HCT116 (cell line): ENCODE results near the gene ENOSF1. TPM values are rescaled to one million over a fixed set of nuclear protein-coding genes. Genes with fewer than 3 reads are reported as not detected.

Source experiments
- ATAC-seq: fragments of 200-7000 bp; cut with Tn5 transposase; 2 replicates; pipeline ENCODE4 v1.9.1; 2020; ENCODE audit warnings: mild to moderate bottlenecking, moderate library complexity
- BruUV-seq: library from RNA; stranded (reverse); fragments of 400-500 nt; replicated peaks from 2 replicates; lab custom pipeline; 2021; lab: Mats Ljungman, UMichigan
- CTCF ChIA-PET: fragments of 300-600 bp; sonication (Branson Sonifier 250); formaldehyde crosslinking; loops from one replicate; lab custom pipeline; 2021; ENCODE audit warnings: antibody characterized with exemption; lab: Charles Lee
- POLR2A ChIA-PET: fragments of 300-600, 350-600 bp; sonication (Branson Sonifier 250); formaldehyde crosslinking; loops from one replicate; lab custom pipeline; 2021; ENCODE audit warnings: antibody characterized with exemption; lab: Charles Lee
- RAD21 ChIA-PET, 2 experiments: fragments of 300-600 bp; sonication (Branson Sonifier 250); formaldehyde crosslinking; loops; one replicate each; lab custom pipeline; 2023; ENCODE audit warnings: low total read pairs in 2 of 2; ENCODE audit not compliant: uncharacterized antibody in 2 of 2, unreplicated experiment in 2 of 2, low non-redundant PET in 1 of 2; lab: Charles Lee
- DNase-seq: peaks from one replicate; pipeline ENCODE4 v3.0.0-alpha.2; 2010; ENCODE audit warnings: low read depth, low spot score
- H2AFZ ChIP-seq: fragments of 200-600 bp; shearing (Covaris generic), sonication (generic); 2 replicates; pipeline ENCODE4 v1.6.1; 2017; ENCODE audit warnings: low read depth, mixed run types, mixed read lengths, antibody characterized with exemption, low read length; ENCODE audit not compliant: poor library complexity, severe bottlenecking
- H3K27ac ChIP-seq: 2 replicates; pipeline ENCODE4 v1.5.1; 2012; ENCODE audit warnings: low read depth, low read length
- H3K27me3 ChIP-seq: fragments of 200-600 bp; sonication (generic); 2 replicates; pipeline ENCODE4 v1.6.1; 2016; ENCODE audit warnings: mixed run types, low read length, mixed read lengths; ENCODE audit not compliant: insufficient read depth
- H3K36me3 ChIP-seq, 2 experiments: fragments of 200-500 bp in 1 of 2; fragments of 200-600 bp in 1 of 2; sonication (Bioruptor generic) in 1 of 2; sonication (generic) in 1 of 2; 2 replicates each; pipeline versions ENCODE4 v1.5.1 to v1.6.1; 2014 to 2016; ENCODE audit warnings: low read length in 2 of 2, inconsistent platforms in 1 of 2, mixed read lengths in 1 of 2, mixed run types in 1 of 2; ENCODE audit not compliant: insufficient read depth in 2 of 2, control insufficient read depth in 1 of 2
- H3K4me1 ChIP-seq, 2 experiments: fragments of 200-600 bp in 1 of 2; sonication (generic) in 1 of 2; 2 replicates each; pipeline versions ENCODE4 v1.5.1 to v1.6.1; 2012 to 2017; ENCODE audit warnings: low read length in 2 of 2, inconsistent platforms in 1 of 2, mild to moderate bottlenecking in 1 of 2, mixed read lengths in 1 of 2, mixed run types in 1 of 2, moderate library complexity in 1 of 2; ENCODE audit not compliant: insufficient read depth in 2 of 2, control insufficient read depth in 1 of 2
- H3K4me2 ChIP-seq: fragments of 200-600 bp; sonication (generic); 2 replicates; pipeline ENCODE4 v1.6.1; 2017; ENCODE audit warnings: mixed run types, low read length, mixed read lengths
- H3K4me3 ChIP-seq, 2 experiments: fragments of 200-600 bp in 1 of 2; sonication (generic) in 1 of 2; replicated peaks in 1 of 2; 2 replicates each; pipeline ENCODE4 v1.5.1; 2011 to 2016; ENCODE audit warnings: low read length in 2 of 2, control low read depth in 1 of 2, low read depth in 1 of 2, mild to moderate bottlenecking in 1 of 2, mixed read lengths in 1 of 2, mixed run types in 1 of 2
- H3K79me2 ChIP-seq: fragments of 200-600 bp; sonication (generic); 2 replicates; pipeline ENCODE4 v1.6.1; 2017; ENCODE audit warnings: mild to moderate bottlenecking, mixed run types, low read length, moderate library complexity, mixed read lengths; ENCODE audit not compliant: insufficient read depth
- H3K9ac ChIP-seq: fragments of 200-600 bp; sonication (generic); 2 replicates; pipeline ENCODE4 v1.6.1; 2016; ENCODE audit warnings: low read length, mixed read lengths
- H3K9me2 ChIP-seq: fragments of 200-600 bp; sonication (generic), shearing (Covaris generic); 2 replicates; pipeline ENCODE4 v1.6.1; 2017; ENCODE audit warnings: mixed run types, mild to moderate bottlenecking, moderate library complexity; ENCODE audit not compliant: insufficient read depth
- H3K9me3 ChIP-seq, 2 experiments: fragments of 200-500 bp in 1 of 2; fragments of 200-600 bp in 1 of 2; sonication (Bioruptor generic) in 1 of 2; sonication (generic) in 1 of 2; 2 replicates each; pipeline ENCODE4 v1.6.1; 2014 to 2017; ENCODE audit warnings: low read length in 2 of 2, mixed read lengths in 2 of 2, inconsistent platforms in 1 of 2, low read depth in 1 of 2, mild to moderate bottlenecking in 1 of 2, mixed run types in 1 of 2, moderate library complexity in 1 of 2; ENCODE audit not compliant: control insufficient read depth in 1 of 2, insufficient read depth in 1 of 2
- H4K20me1 ChIP-seq: fragments of 200-600 bp; sonication (generic), shearing (Covaris generic); 2 replicates; pipeline ENCODE4 v1.6.1; 2017; ENCODE audit warnings: mixed run types, mild to moderate bottlenecking, moderate library complexity; ENCODE audit not compliant: insufficient read depth
- CBX3 ChIP-seq: IDR thresholded peaks from 2 replicates; pipeline ENCODE4 v1.6.1; 2012; ENCODE audit warnings: low read depth
- EGR1 ChIP-seq: IDR thresholded peaks from 2 replicates; pipeline ENCODE4 v1.6.1; 2012; ENCODE audit warnings: low read depth
- EZH2 ChIP-seq: fragments of 200-600 bp; sonication (generic); IDR thresholded peaks from 2 replicates; pipeline ENCODE4 v1.6.1; 2017; ENCODE audit warnings: antibody characterized with exemption, mixed run types
- FOSL1 ChIP-seq: IDR thresholded peaks from 2 replicates; pipeline ENCODE4 v1.6.1; 2012; ENCODE audit warnings: low read depth
- JUND ChIP-seq: IDR thresholded peaks from 2 replicates; pipeline ENCODE4 v1.6.1; 2012
- POLR2AphosphoS5 ChIP-seq: IDR thresholded peaks from 2 replicates; pipeline ENCODE4 v1.6.1; 2011; ENCODE audit warnings: mild to moderate bottlenecking, low read depth, low read length, moderate library complexity
- RAD21 ChIP-seq: IDR thresholded peaks from 2 replicates; pipeline ENCODE4 v1.6.1; 2012; ENCODE audit warnings: low read depth, mild to moderate bottlenecking
- SIN3A ChIP-seq: IDR thresholded peaks from 2 replicates; pipeline ENCODE4 v1.6.1; 2012; ENCODE audit warnings: low read depth
- SRF ChIP-seq: IDR thresholded peaks from 2 replicates; pipeline ENCODE4 v1.6.1; 2012; ENCODE audit warnings: low read depth
- YY1 ChIP-seq: IDR thresholded peaks from 2 replicates; pipeline ENCODE4 v1.6.1; 2011; ENCODE audit warnings: low read length, low read depth, moderate library complexity, mild to moderate bottlenecking; ENCODE audit not compliant: insufficient replicate concordance; ENCODE audit errors: extremely low read depth
- ZNF274 ChIP-seq: fragments of 200-500 bp; sonication (Bioruptor generic); IDR thresholded peaks from 2 replicates; pipeline ENCODE4 v1.6.1; 2014; ENCODE audit warnings: mild to moderate bottlenecking, low read depth, low read length, inconsistent platforms
- intact Hi-C: fragments of 100-400 bp; cut with micrococcal nuclease; formaldehyde crosslinking; loops from 2 replicates; pipeline ENCODE4 v1.10.0; 2022
- total RNA-seq: library from RNA; stranded (reverse); gene quantifications from one replicate; pipeline ENCODE4 v1.2.1, GENCODE V29; 2021; ENCODE audit not compliant: unreplicated experiment
- TF ChIP-seq, protein P1 (sequence below), 3 experiments: fragments of 200-600 bp in 1 of 3; sonication (generic) in 1 of 3; IDR thresholded peaks in 2 of 3; conservative IDR thresholded peaks in 1 of 3; 2 replicates each; pipeline ENCODE4 v1.5.1; 2012 to 2017; ENCODE audit warnings: low read depth in 2 of 3, low read length in 2 of 3, antibody characterized with exemption in 1 of 3, borderline replicate concordance in 1 of 3, control low read depth in 1 of 3, mild to moderate bottlenecking in 1 of 3, mixed read lengths in 1 of 3, mixed run types in 1 of 3, moderate library complexity in 1 of 3; ENCODE audit not compliant: insufficient read depth in 1 of 3
- TF ChIP-seq, protein P2 (sequence below): IDR thresholded peaks from 2 replicates; pipeline ENCODE4 v1.6.1; 2012; ENCODE audit warnings: low read depth

ENOSF1 gene
- total RNA-seq, 1 experiment from 2014 or later, result 90.0 TPM

DNA sequence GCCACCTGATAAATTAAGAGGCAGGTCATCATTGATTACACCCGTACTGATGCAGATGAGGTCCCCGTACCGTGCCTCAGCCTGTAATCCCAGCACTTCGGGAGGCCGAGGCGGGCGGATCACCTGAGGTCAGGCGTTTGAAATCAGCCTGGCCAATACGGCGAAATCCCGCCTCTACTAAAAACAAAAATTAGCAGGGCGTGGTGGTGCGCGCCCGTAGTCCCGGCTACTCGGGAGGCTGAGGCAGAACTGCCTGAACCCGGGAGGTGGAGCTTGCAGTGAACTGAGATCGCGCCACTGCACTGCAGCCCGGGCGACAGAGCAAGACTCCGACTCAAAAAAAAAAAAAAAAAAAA, 683 bp upstream of the ENOSF1 start:
- TF ChIP-seq EGR1 (no peak), CBX3 (no peak), POLR2AphosphoS5 (no peak), SRF (no peak), SIN3A (no peak), YY1 (no peak), RAD21 (no peak), JUND (no peak), EZH2 (no peak), FOSL1 (no peak), ZNF274 (no peak)
- TF ChIP-seq, protein P1, sequence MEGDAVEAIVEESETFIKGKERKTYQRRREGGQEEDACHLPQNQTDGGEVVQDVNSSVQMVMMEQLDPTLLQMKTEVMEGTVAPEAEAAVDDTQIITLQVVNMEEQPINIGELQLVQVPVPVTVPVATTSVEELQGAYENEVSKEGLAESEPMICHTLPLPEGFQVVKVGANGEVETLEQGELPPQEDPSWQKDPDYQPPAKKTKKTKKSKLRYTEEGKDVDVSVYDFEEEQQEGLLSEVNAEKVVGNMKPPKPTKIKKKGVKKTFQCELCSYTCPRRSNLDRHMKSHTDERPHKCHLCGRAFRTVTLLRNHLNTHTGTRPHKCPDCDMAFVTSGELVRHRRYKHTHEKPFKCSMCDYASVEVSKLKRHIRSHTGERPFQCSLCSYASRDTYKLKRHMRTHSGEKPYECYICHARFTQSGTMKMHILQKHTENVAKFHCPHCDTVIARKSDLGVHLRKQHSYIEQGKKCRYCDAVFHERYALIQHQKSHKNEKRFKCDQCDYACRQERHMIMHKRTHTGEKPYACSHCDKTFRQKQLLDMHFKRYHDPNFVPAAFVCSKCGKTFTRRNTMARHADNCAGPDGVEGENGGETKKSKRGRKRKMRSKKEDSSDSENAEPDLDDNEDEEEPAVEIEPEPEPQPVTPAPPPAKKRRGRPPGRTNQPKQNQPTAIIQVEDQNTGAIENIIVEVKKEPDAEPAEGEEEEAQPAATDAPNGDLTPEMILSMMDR (IDR thresholded peaks at IDR 0.05 in 2 of 3, conservative IDR thresholded peaks at IDR 0.05 in 1 of 3; ENCODE audit: borderline replicate concordance in 1 of 3, insufficient read depth in 1 of 3, low read depth in 2 of 3, low read length in 2 of 3), result no peak
- TF ChIP-seq, protein P2, sequence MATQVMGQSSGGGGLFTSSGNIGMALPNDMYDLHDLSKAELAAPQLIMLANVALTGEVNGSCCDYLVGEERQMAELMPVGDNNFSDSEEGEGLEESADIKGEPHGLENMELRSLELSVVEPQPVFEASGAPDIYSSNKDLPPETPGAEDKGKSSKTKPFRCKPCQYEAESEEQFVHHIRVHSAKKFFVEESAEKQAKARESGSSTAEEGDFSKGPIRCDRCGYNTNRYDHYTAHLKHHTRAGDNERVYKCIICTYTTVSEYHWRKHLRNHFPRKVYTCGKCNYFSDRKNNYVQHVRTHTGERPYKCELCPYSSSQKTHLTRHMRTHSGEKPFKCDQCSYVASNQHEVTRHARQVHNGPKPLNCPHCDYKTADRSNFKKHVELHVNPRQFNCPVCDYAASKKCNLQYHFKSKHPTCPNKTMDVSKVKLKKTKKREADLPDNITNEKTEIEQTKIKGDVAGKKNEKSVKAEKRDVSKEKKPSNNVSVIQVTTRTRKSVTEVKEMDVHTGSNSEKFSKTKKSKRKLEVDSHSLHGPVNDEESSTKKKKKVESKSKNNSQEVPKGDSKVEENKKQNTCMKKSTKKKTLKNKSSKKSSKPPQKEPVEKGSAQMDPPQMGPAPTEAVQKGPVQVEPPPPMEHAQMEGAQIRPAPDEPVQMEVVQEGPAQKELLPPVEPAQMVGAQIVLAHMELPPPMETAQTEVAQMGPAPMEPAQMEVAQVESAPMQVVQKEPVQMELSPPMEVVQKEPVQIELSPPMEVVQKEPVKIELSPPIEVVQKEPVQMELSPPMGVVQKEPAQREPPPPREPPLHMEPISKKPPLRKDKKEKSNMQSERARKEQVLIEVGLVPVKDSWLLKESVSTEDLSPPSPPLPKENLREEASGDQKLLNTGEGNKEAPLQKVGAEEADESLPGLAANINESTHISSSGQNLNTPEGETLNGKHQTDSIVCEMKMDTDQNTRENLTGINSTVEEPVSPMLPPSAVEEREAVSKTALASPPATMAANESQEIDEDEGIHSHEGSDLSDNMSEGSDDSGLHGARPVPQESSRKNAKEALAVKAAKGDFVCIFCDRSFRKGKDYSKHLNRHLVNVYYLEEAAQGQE, result no peak
- peak overlapping the region; percentile 34; the same call in 1 of the 2 replicates for H3K27ac ChIP-seq

More for the DNA sequence above, 683 bp upstream of the ENOSF1 start:
- no peaks in the 10 kb centered on the region for H4K20me1 ChIP-seq
- H3K79me2 ChIP-seq, result peaks cover 40% of the 10 kb centered on the region
- peaks cover 2 to 12% of the 10 kb centered on the region in 2 experiments; a peak in 3 of 4 replicates for H3K4me1 ChIP-seq
- ATAC-seq (no peak), DNase-seq (no peak)
- H3K27me3 ChIP-seq, result no peaks in the 10 kb centered on the region
- POLR2A ChIA-PET, result interaction anchor here (1.0 kb wide), 1 partner anchor 126 kb away, joined by 4 read pairs; no protein-coding TSS in a partner anchor
- H3K4me2 ChIP-seq, result peak overlapping the region; percentile 35; the same call in 1 of the 2 replicates
- H3K36me3 ChIP-seq, result peaks cover 2 to 5% of the 10 kb centered on the region in 2 experiments; a peak in 1 of 4 replicates
- BruUV-seq, result no TSS peak
- RAD21 ChIA-PET, result interaction anchor here in 1 of 2 experiments (1.0 kb wide), 1 partner anchor 126 kb away, joined by 5 read pairs; no protein-coding TSS in a partner anchor
- CTCF ChIA-PET, result interaction anchor here (0.7 to 1.5 kb wide), 7 partner anchors 8 to 128 kb away, joined by 3 to 19 read pairs (median 4); no protein-coding TSS in a partner anchor
- H2AFZ ChIP-seq, result no peak overlapping the region
- H3K9me3 ChIP-seq, result no peaks in the 10 kb centered on the region
- no peak overlapping the region for H3K4me3 ChIP-seq
- no peak overlapping the region for H3K9ac ChIP-seq
- H3K9me2 ChIP-seq, result no peaks in the 10 kb centered on the region
- intact Hi-C loops, result loop anchor here (5.0 kb wide), 1 partner anchor 56 kb away; the partner anchor contains the start of gene TYMS
